SK-N-SH treated with all-trans-retinoic acid at 6 μM for 48 hours (cell line): ENCODE results near the gene NR2C1.

ENCODE experiments used
- ATAC-seq: fragments of 200-7000 bp; cut with Tn5 transposase; 3 replicates; pipeline ENCODE4 v1.9.1; 2020; ENCODE audit warnings: mild to moderate bottlenecking, moderate library complexity
- ARNTL ChIP-seq: fragments of 450-650 bp; formaldehyde crosslinking; IDR thresholded peaks from 2 replicates; pipeline ENCODE4 v1.5.0; 2020; ENCODE audit warnings: low read depth, mild to moderate bottlenecking, moderate library complexity, borderline replicate concordance
- ESRRG ChIP-seq: fragments of 250-450 bp; sonication (Bioruptor Pico); IDR thresholded peaks from 2 replicates; pipeline ENCODE4 v1.6.1; 2021; ENCODE audit warnings: mild to moderate bottlenecking
- ISL1 ChIP-seq: fragments of 250-450 bp; sonication (Bioruptor Pico); IDR thresholded peaks from 2 replicates; pipeline ENCODE4 v2.1.2; 2022; ENCODE audit warnings: mild to moderate bottlenecking, moderate library complexity
- OSR1 ChIP-seq: fragments of 250-450 bp; sonication (Bioruptor Pico); IDR thresholded peaks from 2 replicates; pipeline ENCODE4 v1.8.0; 2022; ENCODE audit warnings: moderate library complexity, mild to moderate bottlenecking, inconsistent platforms
- RARB ChIP-seq: fragments of 250-450 bp; sonication (Bioruptor Pico); IDR thresholded peaks from 2 replicates; pipeline ENCODE4 v1.8.0; 2021; ENCODE audit warnings: mild to moderate bottlenecking, moderate library complexity
- TCF4 ChIP-seq: fragments of 250-450 bp; sonication (Bioruptor Pico); IDR thresholded peaks from 2 replicates; pipeline ENCODE4 v1.8.0; 2021; ENCODE audit warnings: mild to moderate bottlenecking, moderate library complexity, borderline replicate concordance
- TOX ChIP-seq: fragments of 250-450 bp; sonication (Bioruptor Pico); IDR thresholded peaks from 2 replicates; pipeline ENCODE4 v1.8.0; 2021; ENCODE audit warnings: mild to moderate bottlenecking, moderate library complexity, borderline replicate concordance
- ZC3H10 ChIP-seq: fragments of 250-450 bp; sonication (Bioruptor Pico); IDR thresholded peaks from 2 replicates; pipeline ENCODE4 v1.5.1; 2021; ENCODE audit warnings: mild to moderate bottlenecking, moderate library complexity
- ZFP3 ChIP-seq: fragments of 250-450 bp; sonication (Bioruptor Pico); IDR thresholded peaks from 2 replicates; pipeline ENCODE4 v1.5.0; 2020; ENCODE audit warnings: mild to moderate bottlenecking, moderate library complexity
- ZNF565 ChIP-seq: fragments of 450-650 bp; formaldehyde crosslinking; conservative IDR thresholded peaks from 2 replicates; pipeline ENCODE4 v1.5.0; 2020; ENCODE audit warnings: low read depth, mild to moderate bottlenecking, moderate library complexity
- ZNF70 ChIP-seq: fragments of 450-650 bp; formaldehyde crosslinking; IDR thresholded peaks from 2 replicates; pipeline ENCODE4 v1.5.0; 2020; ENCODE audit warnings: mild to moderate bottlenecking, moderate library complexity
- ZNF8 ChIP-seq: fragments of 450-650 bp; formaldehyde crosslinking; IDR thresholded peaks from 2 replicates; pipeline ENCODE4 v1.5.0; 2020; ENCODE audit warnings: mild to moderate bottlenecking, moderate library complexity
- TF ChIP-seq, protein P1 (sequence below): fragments of 250-450 bp; sonication (Bioruptor Pico); IDR thresholded peaks from 2 replicates; pipeline ENCODE4 v1.8.0; 2020; ENCODE audit warnings: mild to moderate bottlenecking, moderate library complexity, borderline replicate concordance
- TF ChIP-seq, protein P2 (sequence below): fragments of 250-450 bp; sonication (Bioruptor Pico); IDR thresholded peaks from 2 replicates; pipeline ENCODE4 v1.8.0; 2021; ENCODE audit warnings: low read depth, mild to moderate bottlenecking, moderate library complexity, borderline replicate concordance
- TF ChIP-seq, protein P3 (sequence below): fragments of 250-450 bp; sonication (Bioruptor Pico); IDR thresholded peaks from 2 replicates; pipeline ENCODE4 v1.5.0; 2020; ENCODE audit warnings: mild to moderate bottlenecking, moderate library complexity

Gene NR2C1

DNA sequence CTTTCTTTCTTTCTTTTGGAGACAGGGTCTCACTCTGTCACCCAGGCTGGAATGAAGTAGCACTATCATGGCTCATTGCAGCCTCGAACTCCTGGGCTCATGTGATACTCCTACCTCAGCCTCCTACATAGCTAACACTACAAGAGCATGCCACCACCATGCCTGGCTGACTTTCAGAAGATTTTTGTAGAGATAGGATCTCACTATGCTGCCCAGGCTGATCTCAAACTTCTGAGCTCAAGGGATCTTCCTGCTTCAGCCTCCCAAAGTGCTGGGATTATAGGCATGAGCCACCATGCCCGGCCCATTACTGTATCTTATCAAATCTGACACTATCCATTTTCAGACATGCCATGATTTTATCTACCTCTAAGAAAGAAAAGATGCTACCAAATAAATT, 101.5 kb downstream of the NR2C1 start:
- no peak for ATAC-seq
- TF ChIP-seq ZFP3, result no peak
- TF ChIP-seq ISL1 (CRISPR knock-in tag), result no peak
- no peak for TF ChIP-seq TCF4
- no peak for TF ChIP-seq OSR1 (CRISPR knock-in tag)
- no peak for TF ChIP-seq ZNF8 (CRISPR knock-in tag)
- TF ChIP-seq TOX, result no peak
- TF ChIP-seq, protein P1, sequence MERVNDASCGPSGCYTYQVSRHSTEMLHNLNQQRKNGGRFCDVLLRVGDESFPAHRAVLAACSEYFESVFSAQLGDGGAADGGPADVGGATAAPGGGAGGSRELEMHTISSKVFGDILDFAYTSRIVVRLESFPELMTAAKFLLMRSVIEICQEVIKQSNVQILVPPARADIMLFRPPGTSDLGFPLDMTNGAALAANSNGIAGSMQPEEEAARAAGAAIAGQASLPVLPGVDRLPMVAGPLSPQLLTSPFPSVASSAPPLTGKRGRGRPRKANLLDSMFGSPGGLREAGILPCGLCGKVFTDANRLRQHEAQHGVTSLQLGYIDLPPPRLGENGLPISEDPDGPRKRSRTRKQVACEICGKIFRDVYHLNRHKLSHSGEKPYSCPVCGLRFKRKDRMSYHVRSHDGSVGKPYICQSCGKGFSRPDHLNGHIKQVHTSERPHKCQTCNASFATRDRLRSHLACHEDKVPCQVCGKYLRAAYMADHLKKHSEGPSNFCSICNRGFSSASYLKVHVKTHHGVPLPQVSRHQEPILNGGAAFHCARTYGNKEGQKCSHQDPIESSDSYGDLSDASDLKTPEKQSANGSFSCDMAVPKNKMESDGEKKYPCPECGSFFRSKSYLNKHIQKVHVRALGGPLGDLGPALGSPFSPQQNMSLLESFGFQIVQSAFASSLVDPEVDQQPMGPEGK, result no peak
- TF ChIP-seq, protein P2, sequence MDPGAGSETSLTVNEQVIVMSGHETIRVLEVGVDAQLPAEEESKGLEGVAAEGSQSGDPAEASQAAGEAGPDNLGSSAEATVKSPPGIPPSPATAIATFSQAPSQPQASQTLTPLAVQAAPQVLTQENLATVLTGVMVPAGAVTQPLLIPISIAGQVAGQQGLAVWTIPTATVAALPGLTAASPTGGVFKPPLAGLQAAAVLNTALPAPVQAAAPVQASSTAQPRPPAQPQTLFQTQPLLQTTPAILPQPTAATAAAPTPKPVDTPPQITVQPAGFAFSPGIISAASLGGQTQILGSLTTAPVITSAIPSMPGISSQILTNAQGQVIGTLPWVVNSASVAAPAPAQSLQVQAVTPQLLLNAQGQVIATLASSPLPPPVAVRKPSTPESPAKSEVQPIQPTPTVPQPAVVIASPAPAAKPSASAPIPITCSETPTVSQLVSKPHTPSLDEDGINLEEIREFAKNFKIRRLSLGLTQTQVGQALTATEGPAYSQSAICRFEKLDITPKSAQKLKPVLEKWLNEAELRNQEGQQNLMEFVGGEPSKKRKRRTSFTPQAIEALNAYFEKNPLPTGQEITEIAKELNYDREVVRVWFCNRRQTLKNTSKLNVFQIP (CRISPR knock-in tag), result no peak
- no peak for TF ChIP-seq ARNTL
- no peak for TF ChIP-seq ZNF70 (CRISPR knock-in tag)
- no peak for TF ChIP-seq ESRRG (CRISPR knock-in tag)
- TF ChIP-seq, protein P3, sequence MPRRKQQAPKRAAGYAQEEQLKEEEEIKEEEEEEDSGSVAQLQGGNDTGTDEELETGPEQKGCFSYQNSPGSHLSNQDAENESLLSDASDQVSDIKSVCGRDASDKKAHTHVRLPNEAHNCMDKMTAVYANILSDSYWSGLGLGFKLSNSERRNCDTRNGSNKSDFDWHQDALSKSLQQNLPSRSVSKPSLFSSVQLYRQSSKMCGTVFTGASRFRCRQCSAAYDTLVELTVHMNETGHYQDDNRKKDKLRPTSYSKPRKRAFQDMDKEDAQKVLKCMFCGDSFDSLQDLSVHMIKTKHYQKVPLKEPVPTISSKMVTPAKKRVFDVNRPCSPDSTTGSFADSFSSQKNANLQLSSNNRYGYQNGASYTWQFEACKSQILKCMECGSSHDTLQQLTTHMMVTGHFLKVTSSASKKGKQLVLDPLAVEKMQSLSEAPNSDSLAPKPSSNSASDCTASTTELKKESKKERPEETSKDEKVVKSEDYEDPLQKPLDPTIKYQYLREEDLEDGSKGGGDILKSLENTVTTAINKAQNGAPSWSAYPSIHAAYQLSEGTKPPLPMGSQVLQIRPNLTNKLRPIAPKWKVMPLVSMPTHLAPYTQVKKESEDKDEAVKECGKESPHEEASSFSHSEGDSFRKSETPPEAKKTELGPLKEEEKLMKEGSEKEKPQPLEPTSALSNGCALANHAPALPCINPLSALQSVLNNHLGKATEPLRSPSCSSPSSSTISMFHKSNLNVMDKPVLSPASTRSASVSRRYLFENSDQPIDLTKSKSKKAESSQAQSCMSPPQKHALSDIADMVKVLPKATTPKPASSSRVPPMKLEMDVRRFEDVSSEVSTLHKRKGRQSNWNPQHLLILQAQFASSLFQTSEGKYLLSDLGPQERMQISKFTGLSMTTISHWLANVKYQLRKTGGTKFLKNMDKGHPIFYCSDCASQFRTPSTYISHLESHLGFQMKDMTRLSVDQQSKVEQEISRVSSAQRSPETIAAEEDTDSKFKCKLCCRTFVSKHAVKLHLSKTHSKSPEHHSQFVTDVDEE (CRISPR knock-in tag), result no peak
- TF ChIP-seq ZC3H10 (CRISPR knock-in tag), result no peak
- TF ChIP-seq, all 23 proteins: peak for 0

DNA sequence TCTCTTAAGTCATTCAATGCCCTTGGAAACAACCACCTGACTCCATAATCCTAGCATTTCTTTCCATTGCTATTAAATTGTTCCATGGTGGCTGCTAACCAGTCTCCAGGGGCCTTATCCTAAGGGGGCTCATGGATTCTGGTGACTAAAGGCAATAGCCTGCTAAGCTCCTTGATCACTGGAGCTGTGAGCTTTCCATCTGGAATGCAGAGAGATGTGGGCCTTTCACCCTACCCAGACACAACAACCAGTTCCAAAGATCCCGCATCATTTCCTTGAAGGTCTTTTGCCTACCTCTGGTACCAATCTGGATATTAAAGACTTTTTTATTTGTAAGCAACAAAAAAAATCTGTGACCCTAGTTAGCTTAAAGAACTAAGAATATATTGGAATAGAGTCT, 102.9 kb downstream of the NR2C1 start:
- TF ChIP-seq TOX (no peak), ISL1 (CRISPR knock-in tag) (no peak), ZC3H10 (CRISPR knock-in tag) (no peak), RARB (CRISPR knock-in tag) (no peak), TCF4 (no peak), ARNTL (no peak), OSR1 (CRISPR knock-in tag) (no peak), ESRRG (CRISPR knock-in tag) (no peak), ZNF565 (CRISPR knock-in tag) (no peak)
- TF ChIP-seq, protein P2 (CRISPR knock-in tag), result no peak
- no peak for ATAC-seq
